Endothelial cell of umbilical vein (primary cell): ENCODE data around the gene SKAP1. TPM values are rescaled to one million over a fixed set of nuclear protein-coding genes. Genes with fewer than 3 reads are reported as not detected.

ENCODE experiments used
- BruUV-seq: library from RNA; stranded (reverse); fragments of 400-500 nt; replicated peaks from 2 replicates; lab custom pipeline; 2021; lab: Mats Ljungman, UMichigan
- CTCF ChIA-PET: fragments of 300-600, 350-600 bp; sonication (Branson Sonifier 250); formaldehyde crosslinking; loops from one replicate; lab custom pipeline; 2021; ENCODE audit warnings: antibody characterized with exemption, inconsistent platforms; lab: Charles Lee
- POLR2A ChIA-PET: fragments of 300-600, 350-600 bp; sonication (Branson Sonifier 250); formaldehyde crosslinking; loops from one replicate; lab custom pipeline; 2021; ENCODE audit warnings: antibody characterized with exemption, inconsistent platforms; lab: Charles Lee
- DNase-seq: peaks from one replicate; pipeline ENCODE4 v3.0.0-alpha.2; 2011; ENCODE audit warnings: low read depth, low spot score
- FAIRE-seq: peaks from 2 replicates; lab custom pipeline; 2011; peaks lifted over from hg19 to GRCh38; lab: Jason Lieb, UNC
- H2AFZ ChIP-seq: 2 replicates; pipeline ENCODE4 v1.6.0; 2012; ENCODE audit warnings: low read depth, low read length, control low read depth, inconsistent platforms
- H3K27ac ChIP-seq: 2 replicates; pipeline ENCODE4 v1.5.1; 2011; ENCODE audit warnings: low read depth, mild to moderate bottlenecking, control low read depth, low read length, moderate library complexity; ENCODE audit not compliant: insufficient read depth
- H3K27me3 ChIP-seq, 2 experiments: 2 replicates each; pipeline versions ENCODE4 v1.6.0 to v1.6.1; 2011; ENCODE audit warnings: low read length in 2 of 2, mixed read lengths in 1 of 2; ENCODE audit not compliant: control insufficient read depth in 2 of 2, insufficient read depth in 2 of 2
- H3K36me3 ChIP-seq, 2 experiments: 2 replicates in 1 of 2; 3 replicates in 1 of 2; pipeline ENCODE4 v1.5.1; 2011; ENCODE audit warnings: low read length in 2 of 2, mild to moderate bottlenecking in 1 of 2, moderate library complexity in 1 of 2; ENCODE audit not compliant: control insufficient read depth in 2 of 2, insufficient read depth in 2 of 2; ENCODE audit errors: extremely low read depth in 1 of 2
- H3K4me1 ChIP-seq: 3 replicates; pipeline ENCODE4 v1.5.1; 2011; ENCODE audit warnings: mild to moderate bottlenecking, low read length; ENCODE audit not compliant: control insufficient read depth, insufficient read depth; ENCODE audit errors: extremely low read depth
- H3K4me2 ChIP-seq: 2 replicates; pipeline ENCODE4 v1.6.1; 2011; ENCODE audit warnings: low read length, control low read depth, mixed read lengths; ENCODE audit not compliant: insufficient read depth
- H3K4me3 ChIP-seq, 3 experiments: fragments of 200-600 bp in 1 of 3; sonication (generic), shearing (Covaris generic) in 1 of 3; replicated peaks in 1 of 3; 2 replicates each; pipeline ENCODE4 v1.5.1; 2011 to 2016; ENCODE audit warnings: control low read depth in 3 of 3, low read length in 3 of 3, mild to moderate bottlenecking in 2 of 3, inconsistent platforms in 1 of 3, low read depth in 1 of 3, moderate library complexity in 1 of 3; ENCODE audit not compliant: insufficient read depth in 1 of 3
- H3K79me2 ChIP-seq: 2 replicates; pipeline ENCODE4 v1.6.0; 2012; ENCODE audit warnings: low read length, inconsistent platforms; ENCODE audit not compliant: control insufficient read depth, insufficient read depth
- H3K9ac ChIP-seq: replicated peaks from 2 replicates; pipeline ENCODE3; 2011; ENCODE audit warnings: low read length, control low read depth; ENCODE audit not compliant: insufficient read depth; ENCODE audit errors: extremely low read depth
- H3K9me1 ChIP-seq: replicated peaks from 3 replicates; pipeline ENCODE4 v1.6.0; 2011; ENCODE audit warnings: mild to moderate bottlenecking, low read length; ENCODE audit not compliant: control insufficient read depth, insufficient read depth; ENCODE audit errors: extremely low read depth
- H3K9me3 ChIP-seq: replicated peaks from 2 replicates; pipeline ENCODE4 v1.5.1; 2012; ENCODE audit warnings: low read length, inconsistent platforms; ENCODE audit not compliant: control insufficient read depth, insufficient read depth
- H4K20me1 ChIP-seq: replicated peaks from 2 replicates; pipeline ENCODE3; 2011; ENCODE audit warnings: mild to moderate bottlenecking, low read length; ENCODE audit not compliant: control insufficient read depth, insufficient read depth; ENCODE audit errors: extremely low read depth
- EZH2 ChIP-seq: IDR thresholded peaks from 2 replicates; pipeline ENCODE4 v1.6.1; 2012; ENCODE audit warnings: borderline replicate concordance, low read depth, mild to moderate bottlenecking, moderate library complexity, low read length, inconsistent platforms; ENCODE audit not compliant: severe bottlenecking
- GATA2 ChIP-seq: IDR thresholded peaks from 2 replicates; pipeline ENCODE4 v1.7.0; 2011; ENCODE audit warnings: low read depth, mild to moderate bottlenecking, moderate library complexity, mixed read lengths, low read length; ENCODE audit not compliant: insufficient read length, insufficient read depth
- MYC ChIP-seq: IDR thresholded peaks from one replicate; pipeline ENCODE4 v1.6.1; 2011; ENCODE audit warnings: mild to moderate bottlenecking, low read depth, low read length
- POLR2A ChIP-seq: IDR thresholded peaks from 2 replicates; pipeline ENCODE4 v1.6.1; 2012; ENCODE audit warnings: low read depth, mild to moderate bottlenecking, control low read depth, low read length
- dilution Hi-C: fragments of 300-500 bp; cut with MboI; formaldehyde crosslinking; loops from one replicate; pipeline ENCODE4 v1.15.0; 2019; ENCODE audit warnings: low sequenced_read_pairs; ENCODE audit not compliant: extremely low pct_ligation_motif_present
- intact Hi-C: fragments of 100-400 bp; cut with micrococcal nuclease; formaldehyde crosslinking; loops from one replicate; pipeline ENCODE4 v1.10.0; 2022
- polyA plus RNA-seq, 4 experiments: library from polyadenylated mRNA; depleted of rRNA in 3 of 4; stranded (reverse) in 3 of 4; unstranded in 1 of 4; fragments of >200 nt; gene quantifications; 2 replicates each; pipeline versions ENCODE4 v1.2.1 to v1.2.3, GENCODE V29; 2011 to 2012; ENCODE audit warnings: missing spikeins in 1 of 4
- total RNA-seq: library from RNA; stranded (reverse); gene quantifications from 2 replicates; pipeline ENCODE4 v1.2.3, GENCODE V29; 2021

Gene SKAP1
- total and polyA plus RNA-seq, 2 donors (not counting 3 experiments of a cell fraction or from before 2014, with no cell fraction given), result 0.75 TPM; not detected in 1

DNA sequence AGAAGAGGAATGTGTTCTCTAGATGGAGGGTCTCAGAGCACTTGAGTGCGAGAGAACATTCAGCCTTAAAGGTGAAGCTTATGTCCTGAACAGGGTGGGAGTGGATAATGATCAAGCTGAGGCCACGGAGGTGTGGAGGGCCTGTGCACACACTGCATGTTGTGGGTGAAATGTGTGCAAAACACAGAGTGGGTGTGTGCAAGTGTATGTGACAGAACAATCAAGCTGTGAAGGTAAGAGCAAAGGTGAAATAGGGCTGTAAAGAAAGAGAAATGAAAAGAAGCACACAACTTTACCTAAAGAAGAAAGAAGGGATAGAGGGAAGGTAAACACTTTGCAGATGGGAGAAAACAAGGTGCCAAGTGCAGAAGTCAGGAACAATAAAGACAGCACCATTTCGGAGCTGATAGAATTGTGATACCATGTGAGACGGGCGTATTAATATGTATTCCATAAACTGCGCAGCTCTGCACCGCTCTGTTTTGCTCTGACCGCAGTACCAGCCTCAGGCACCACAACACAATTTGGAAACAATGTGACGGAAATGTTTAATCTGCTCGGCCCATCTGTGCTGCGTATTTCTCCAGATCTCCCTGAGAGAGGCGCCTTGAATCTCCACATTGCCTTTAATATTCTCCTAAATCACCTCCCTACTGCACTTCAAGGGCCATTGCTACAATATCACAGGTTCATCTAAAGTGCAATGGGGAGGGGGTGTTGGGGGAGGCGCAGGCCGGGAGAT lies 281.8 kb downstream of the SKAP1 start:
- intact Hi-C loops, result no loop called here
- H3K9me1 ChIP-seq, result no peaks in the 10 kb centered on the region
- dilution Hi-C loops, result no loop called here
- no peaks in the 10 kb centered on the region for H4K20me1 ChIP-seq
- DNase-seq (no peak), FAIRE-seq (no peak)
- CTCF ChIA-PET, result interaction anchor here (0.9 to 2.6 kb wide), 6 partner anchors 11 to 204 kb away, joined by 3 to 10 read pairs (median 4); no protein-coding TSS in a partner anchor
- H3K27me3 ChIP-seq, result peaks cover 50 to 56% of the 10 kb centered on the region in 2 experiments
- no peaks in the 10 kb centered on the region for H3K36me3 ChIP-seq
- H3K9me3 ChIP-seq, result no peaks in the 10 kb centered on the region
- H3K4me2 ChIP-seq, result no peak overlapping the region
- no peaks in the 10 kb centered on the region for H3K79me2 ChIP-seq
- POLR2A ChIA-PET, result no interaction called here
- H3K4me1 ChIP-seq, result no peaks in the 10 kb centered on the region
- H3K27ac ChIP-seq, result no peak overlapping the region
- H3K9ac ChIP-seq, result no peak overlapping the region
- TF ChIP-seq MYC (no peak), EZH2 (peak; percentile 20)
- H2AFZ ChIP-seq, result no peak overlapping the region
- no TSS peak for BruUV-seq
- no peak overlapping the region for H3K4me3 ChIP-seq

DNA sequence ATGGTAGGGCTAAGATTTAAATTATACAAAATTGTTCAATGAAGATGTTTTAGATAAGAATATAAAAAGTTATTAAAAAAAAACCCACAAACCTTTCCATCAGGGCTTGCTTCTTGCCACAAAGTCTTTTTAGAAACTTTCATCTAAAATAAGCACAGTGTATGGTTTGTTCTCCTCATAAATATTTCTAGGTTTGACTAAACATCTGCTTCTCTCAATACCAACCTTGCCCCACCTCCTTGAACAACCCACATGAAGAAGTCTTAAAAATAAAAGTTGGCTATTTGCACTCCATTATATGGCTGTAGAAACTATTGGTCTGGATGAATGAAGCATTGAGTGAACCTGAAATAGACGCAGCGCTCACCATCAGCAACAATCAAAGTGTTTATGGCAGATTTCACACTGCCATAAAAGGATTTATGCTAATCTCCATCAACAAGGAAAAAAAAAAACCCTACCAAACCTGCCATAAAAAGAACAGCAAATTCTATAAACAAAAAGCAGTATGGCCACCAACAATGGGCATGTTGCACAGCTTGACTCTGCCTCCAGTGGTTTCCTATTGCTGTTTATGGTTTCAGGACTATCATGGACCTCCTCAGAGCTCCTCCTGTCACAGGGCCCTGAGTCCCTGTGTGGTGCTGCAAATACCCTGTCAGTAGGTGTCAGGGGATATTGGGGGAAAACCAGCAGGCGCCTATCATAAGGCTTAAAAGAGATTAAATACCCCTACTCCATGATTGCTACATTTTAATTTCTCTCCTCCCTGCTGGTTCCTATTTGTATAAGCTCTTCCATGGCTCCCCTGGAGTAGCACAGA lies 284.8 kb downstream of the SKAP1 start:
- Histone ChIP-seq H3K9ac (no peak overlapping the region), H2AFZ (no peak overlapping the region), H3K4me2 (no peak overlapping the region), H3K36me3 (no peaks in the 10 kb centered on the region), H4K20me1 (no peaks in the 10 kb centered on the region), H3K4me3 (no peak overlapping the region), H3K9me1 (no peaks in the 10 kb centered on the region), H3K27ac (no peak overlapping the region), H3K9me3 (no peaks in the 10 kb centered on the region), H3K27me3 (peaks cover 38 to 40% of the 10 kb centered on the region in 2 experiments), H3K79me2 (no peaks in the 10 kb centered on the region), H3K4me1 (peaks cover under 1% of the 10 kb centered on the region)
- no TSS peak for BruUV-seq
- ChIA-PET CTCF (no interaction called here), POLR2A (no interaction called here)
- TF ChIP-seq GATA2 (no peak), POLR2A (no peak)
- no peak for FAIRE-seq
- dilution Hi-C loops, result no loop called here
- intact Hi-C loops, result no loop called here
- DNase-seq, result no peak
